Forelimb muscle (tissue), 1 donor: ENCODE results near the gene DDX24. TPM values are rescaled to one million over a fixed set of nuclear protein-coding genes. Genes with fewer than 3 reads are reported as not detected.

Experiments used
- DNase-seq: peaks from one replicate; pipeline ENCODE4 v3.0.0-alpha.2; 2013; ENCODE audit warnings: low read depth
- polyA plus RNA-seq: library from polyadenylated mRNA; unstranded; fragments of 120-200 nt; gene quantifications from one replicate; pipeline ENCODE4 v1.2.1, GENCODE V29; 2013; ENCODE audit not compliant: insufficient read length

The DDX24 gene
- polyA plus RNA-seq, 1 donor: 84.1 TPM

DNA sequence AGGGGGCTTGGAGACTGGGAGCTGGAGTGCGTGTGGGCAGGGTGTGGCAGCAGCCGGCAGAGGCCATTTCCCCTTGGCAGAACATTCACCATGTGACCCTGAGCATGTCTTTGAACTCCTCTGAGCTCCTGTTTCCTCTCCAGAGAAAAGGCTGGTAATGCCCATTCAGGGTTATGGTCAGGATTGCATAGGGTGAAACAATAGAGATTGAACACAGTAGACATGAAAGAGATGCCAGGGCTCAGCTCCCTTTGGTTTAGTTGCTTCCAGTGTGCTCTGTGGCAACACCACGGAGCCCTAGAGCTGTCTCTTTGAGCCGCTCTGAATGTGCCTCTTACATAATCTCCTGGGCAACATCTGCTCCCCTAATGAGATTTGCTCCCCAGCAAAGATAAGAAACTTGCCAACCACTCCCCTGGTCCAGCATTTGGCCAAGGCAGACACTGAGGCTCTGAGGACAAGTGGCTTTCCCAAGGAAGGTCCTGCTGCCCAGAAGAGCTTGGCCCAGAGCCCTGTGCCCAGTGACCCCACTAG lies 34.1 kb upstream of the DDX24 start:
- no peak for DNase-seq

GRCh38 chr14:94114589-94115057 lies 33.6 kb upstream of the DDX24 start:
- DNase-seq: no peak

- DNase-seq: no peak
Observed at GRCh38 chr14:94113908-94114588, 33.0 kb upstream of the DDX24 start.

DNA sequence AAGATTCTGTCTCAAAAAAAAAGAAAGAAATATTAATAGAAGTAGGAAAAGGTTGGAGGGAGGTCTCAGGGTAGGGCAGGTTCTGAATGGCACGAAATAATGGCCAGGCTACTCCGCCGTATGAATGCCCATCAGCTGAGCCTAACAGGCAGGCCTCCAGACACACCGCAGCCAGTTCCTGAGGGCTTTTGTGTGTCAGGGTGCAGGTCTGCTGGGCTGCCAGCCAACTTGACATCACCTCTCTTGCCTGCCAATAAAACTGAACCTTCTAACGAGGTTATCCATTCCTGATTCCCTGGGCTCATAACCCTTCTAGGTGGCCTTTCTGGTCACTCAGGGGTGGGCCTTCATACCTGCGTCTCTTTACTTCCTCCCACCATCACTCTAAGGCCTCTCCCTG lies 32.5 kb upstream of the DDX24 start:
- DNase-seq: no peak

GRCh38 chr14:94113073-94113472 lies 32.1 kb upstream of the DDX24 start:
- no peak for DNase-seq

- no peak for DNase-seq
Observed at GRCh38 chr14:94112513-94113063, 31.6 kb upstream of the DDX24 start.

DNA sequence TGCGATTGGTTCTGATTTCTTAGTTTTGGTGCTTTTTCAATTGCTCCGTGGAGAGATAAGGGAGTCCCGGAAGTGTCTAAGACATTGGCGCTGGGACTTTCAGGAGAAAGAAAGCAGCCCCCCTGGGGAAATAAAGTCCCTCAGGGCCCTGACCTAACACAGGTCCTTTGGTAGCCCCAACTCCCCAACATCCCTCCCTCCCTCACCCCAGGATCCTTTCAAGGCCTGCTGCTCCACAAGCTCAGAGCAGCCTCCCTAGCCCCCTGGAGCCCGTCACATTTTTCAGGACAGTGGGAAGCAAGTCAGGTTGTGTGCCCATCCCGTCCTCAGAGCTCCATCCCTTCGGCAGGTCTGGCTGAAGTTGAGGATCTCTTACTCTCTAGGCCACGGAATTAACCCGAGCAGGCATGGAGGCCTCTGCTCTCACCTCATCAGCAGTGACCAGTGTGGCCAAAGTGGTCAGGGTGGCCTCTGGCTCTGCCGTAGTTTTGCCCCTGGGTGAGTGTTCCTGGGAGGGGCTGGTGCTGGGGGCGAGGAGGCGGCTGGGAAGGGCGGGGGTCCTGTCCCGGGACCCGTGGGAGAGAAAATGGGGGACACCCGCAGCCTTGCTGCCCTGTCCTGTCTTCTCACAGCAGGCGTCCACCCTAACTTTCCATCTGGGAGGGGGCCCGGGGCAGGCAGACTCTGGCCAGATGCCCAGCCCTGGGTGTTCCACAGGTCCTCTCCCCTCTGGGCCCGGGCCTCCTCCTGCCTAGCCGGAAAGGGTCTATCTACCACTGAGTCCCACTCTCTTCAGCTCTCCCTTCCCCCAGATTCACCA lies 30.5 kb upstream of the DDX24 start:
- no peak for DNase-seq

DNA sequence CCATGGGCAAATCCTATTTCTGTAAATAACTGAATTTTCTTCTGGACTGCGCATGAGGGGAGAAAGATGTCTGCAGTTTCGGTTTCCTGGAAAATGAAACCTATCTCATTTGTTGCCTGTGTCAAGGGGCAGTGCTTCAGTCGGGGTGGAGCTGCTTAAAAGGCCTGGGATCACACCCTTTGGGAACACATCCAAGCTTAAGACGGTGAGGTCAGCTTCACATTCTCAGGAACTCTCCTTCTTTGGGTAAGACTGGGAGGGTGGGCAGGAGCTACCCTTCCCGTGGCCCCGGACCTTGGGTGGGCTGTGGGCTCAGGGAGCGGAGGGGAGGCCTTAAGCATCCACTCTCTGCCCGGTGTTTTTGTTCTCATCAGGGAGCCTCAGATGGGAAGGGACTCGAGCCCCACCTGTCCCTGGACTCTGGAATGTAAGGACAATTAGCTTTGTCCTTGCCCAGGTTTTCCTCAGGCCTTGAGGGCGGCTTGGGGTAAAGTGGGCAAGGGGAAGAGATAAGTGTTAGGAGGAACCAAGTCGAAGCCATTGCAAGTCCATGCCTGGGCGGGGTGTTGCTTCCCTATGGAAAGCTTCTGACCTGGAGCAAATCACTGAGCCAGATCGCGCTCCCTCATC lies 29.7 kb upstream of the DDX24 start, which contains the start of gene IFI27:
TSS of gene IFI27 (plus strand) at position 185 of the 630 bp plus-strand sequence.
- DNase-seq: no peak

DNA sequence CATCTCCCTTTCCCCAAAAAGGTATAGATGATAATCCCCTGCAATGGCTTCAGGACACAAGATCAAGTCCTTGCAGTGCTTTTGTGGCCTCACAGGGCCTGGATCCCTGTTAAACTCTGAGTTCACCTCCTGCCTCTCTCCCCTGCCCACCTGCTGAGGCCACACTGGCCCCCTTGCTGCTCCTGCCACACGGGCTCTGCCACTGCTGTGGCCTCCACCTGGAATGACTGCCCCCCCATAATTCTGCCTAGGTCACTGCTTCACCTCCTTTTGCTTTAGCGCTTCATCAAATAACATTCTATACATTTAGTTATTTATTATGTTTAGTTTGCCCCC lies 28.9 kb upstream of the DDX24 start:
- no peak for DNase-seq

GRCh38 chr14:94104731-94105130 lies 23.7 kb upstream of the DDX24 start:
- no peak for DNase-seq

DNA sequence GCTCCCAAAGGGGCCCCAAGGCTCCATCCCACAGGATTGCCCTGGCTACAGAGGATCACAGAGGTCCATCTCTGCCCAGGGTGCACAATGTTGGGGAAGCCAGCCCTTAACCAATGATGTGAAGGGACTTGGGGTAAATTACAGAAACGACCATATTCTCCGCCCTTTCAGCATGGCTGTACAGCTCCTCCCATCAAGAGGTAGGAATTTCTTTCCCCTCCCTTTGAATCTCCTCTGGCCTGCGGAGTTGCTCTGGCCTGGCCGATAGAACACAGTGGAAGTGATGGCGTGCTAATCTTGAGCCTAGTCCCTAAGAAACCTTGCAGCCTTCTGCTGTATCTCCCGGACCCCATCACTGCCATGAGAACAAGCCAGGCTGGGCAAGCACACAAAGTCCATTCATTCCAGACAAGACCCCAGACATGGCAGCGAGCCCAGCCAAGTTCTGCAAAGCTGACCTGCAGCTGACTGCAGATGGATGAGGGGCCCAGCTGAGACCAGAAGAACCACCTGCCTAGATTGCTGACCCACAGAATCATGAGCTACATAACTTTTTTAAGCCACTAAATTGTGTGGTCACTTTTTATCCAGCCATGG lies 22.6 kb upstream of the DDX24 start:
- DNase-seq: no peak

GRCh38 chr14:94102768-94103482 lies 21.9 kb upstream of the DDX24 start:
- no peak for DNase-seq

- no peak for DNase-seq
Observed at GRCh38 chr14:94101748-94102147, 20.7 kb upstream of the DDX24 start.

DNA sequence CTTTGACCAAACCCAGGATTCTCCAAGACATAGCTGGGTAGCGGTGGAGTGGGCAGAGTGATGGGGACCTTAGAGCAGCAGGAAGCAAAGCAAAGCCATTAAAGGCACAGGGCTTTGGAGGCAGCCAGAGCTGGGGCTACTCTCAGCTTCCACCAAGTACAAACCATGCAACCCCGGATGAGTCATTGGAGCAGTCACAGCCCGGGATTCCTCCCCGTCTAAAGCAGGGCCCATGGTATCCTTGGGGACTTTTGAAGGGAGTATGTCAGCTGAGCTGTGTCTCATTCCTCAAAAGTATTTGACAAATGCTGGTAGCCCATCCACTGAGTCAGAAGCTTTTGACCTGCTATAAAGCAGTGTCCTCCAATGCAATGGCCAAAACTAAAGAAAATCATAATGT lies 19.8 kb upstream of the DDX24 start:
- no peak for DNase-seq

GRCh38 chr14:94099006-94099405 lies 18.0 kb upstream of the DDX24 start:
- no peak for DNase-seq

DNA sequence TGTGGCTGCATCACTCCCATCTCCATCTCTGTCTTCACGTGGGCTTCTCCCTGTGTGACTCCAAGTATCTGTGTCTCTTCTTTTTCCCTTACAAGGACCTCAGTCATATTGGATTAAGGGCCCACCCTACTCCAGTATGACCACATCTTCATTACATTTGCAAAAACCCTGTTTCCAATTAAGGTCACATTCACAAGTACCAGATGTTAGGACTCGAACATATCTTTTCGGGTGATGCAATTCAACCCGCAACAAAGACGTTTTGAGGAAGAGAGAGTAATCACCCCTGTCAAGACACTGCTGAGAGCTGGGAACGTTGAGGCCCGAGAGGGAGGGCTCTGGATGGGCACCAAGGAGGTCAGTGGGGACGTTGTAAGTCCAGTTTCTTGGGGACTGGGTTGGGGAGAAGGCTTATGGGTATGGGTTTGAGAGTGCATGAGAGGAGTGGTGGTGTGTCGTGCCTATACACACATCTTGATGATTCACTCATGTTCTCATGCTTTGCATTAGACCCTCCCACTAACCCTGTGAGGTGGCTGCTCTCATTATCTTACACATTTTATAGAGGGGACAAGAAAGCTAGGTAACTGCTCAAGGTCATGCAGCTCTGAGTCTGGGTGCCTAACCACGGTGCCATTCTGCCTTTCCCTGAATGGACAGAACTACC lies 17.5 kb upstream of the DDX24 start:
- DNase-seq: no peak

- no peak for DNase-seq
Observed at GRCh38 chr14:94097091-94097490, 16.1 kb upstream of the DDX24 start.

- no peak for DNase-seq
Observed at GRCh38 chr14:94093418-94093817, 12.4 kb upstream of the DDX24 start.

DNA sequence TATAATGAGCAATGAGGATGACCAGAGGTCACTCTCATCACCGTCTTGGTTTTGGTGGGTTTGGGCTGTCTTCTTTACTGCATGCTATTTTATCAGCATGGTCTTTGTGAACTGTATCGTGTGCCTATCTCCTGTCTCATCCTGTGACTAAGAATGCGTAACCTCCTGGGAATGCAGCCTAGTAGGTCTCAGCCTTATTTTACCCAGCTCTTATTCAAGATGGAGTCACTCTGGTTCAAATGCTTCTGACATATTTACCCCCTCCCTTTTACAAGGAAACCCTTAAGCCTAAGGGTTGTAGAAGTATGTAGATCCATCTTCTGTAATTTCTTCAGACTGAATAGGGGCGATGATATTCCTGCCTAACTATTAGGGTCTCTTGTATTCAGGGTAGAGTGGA lies 8.5 kb upstream of the DDX24 start:
- DNase-seq: no peak

GRCh38 chr14:94088516-94088915 lies 7.5 kb upstream of the DDX24 start:
- no peak for DNase-seq

- no peak for DNase-seq
Observed at GRCh38 chr14:94087891-94088290, 6.9 kb upstream of the DDX24 start.
